Neutrophil (primary cell): ENCODE measurements around the gene TRIM72.
"Not testable (repeated sequence)": the region's sequence is repeated elsewhere in the genome, so short reads cannot be mapped to it uniquely, and the experiment has no call there.

Experiments
- H3K27ac ChIP-seq: fragments of 200-600 bp; sonication (generic); 2 replicates; pipeline ENCODE4 v1.5.1; 2016; ENCODE audit warnings: mild to moderate bottlenecking, moderate library complexity
- H3K27me3 ChIP-seq: fragments of 200-600 bp; sonication (generic); 2 replicates; pipeline ENCODE4 v1.6.0; 2016; ENCODE audit warnings: mild to moderate bottlenecking
- H3K36me3 ChIP-seq: fragments of 200-600 bp; sonication (generic); 2 replicates; pipeline ENCODE4 v1.5.1; 2017
- H3K4me1 ChIP-seq, 2 experiments: fragments of 200-600 bp in 1 of 2; sonication (generic) in 1 of 2; 1 replicate in 1 of 2; 2 replicates in 1 of 2; pipeline versions ENCODE4 v1.5.1 to v1.6.1; 2013 to 2016; ENCODE audit warnings: low read depth in 1 of 2, low read length in 1 of 2, mild to moderate bottlenecking in 1 of 2, moderate library complexity in 1 of 2; ENCODE audit not compliant: control insufficient read depth in 1 of 2, insufficient read depth in 1 of 2
- H3K4me3 ChIP-seq, 2 experiments: fragments of 200-600 bp in 1 of 2; sonication (generic) in 1 of 2; 1 replicate in 1 of 2; 2 replicates in 1 of 2; pipeline ENCODE4 v1.5.1; 2013 to 2016; ENCODE audit warnings: low read depth in 1 of 2, low read length in 1 of 2, mild to moderate bottlenecking in 1 of 2, moderate library complexity in 1 of 2
- H3K9me3 ChIP-seq: fragments of 200-600 bp; sonication (generic); 2 replicates; pipeline ENCODE4 v1.5.1; 2016
- CTCF ChIP-seq: fragments of 200-600 bp; sonication (generic); IDR thresholded peaks from 2 replicates; pipeline ENCODE4 v1.5.1; 2016; ENCODE audit warnings: antibody characterized with exemption

Gene TRIM72

GRCh38 chr16:31269541-31269940 is 55.6 kb downstream of the TRIM72 start:
- Histone ChIP-seq H3K27ac (peak overlapping the region; percentile 57), H3K36me3 (peaks cover 96% of the 10 kb centered on the region), H3K4me3 (no peak overlapping the region), H3K27me3 (no peaks in the 10 kb centered on the region), H3K4me1 (peaks cover 15 to 18% of the 10 kb centered on the region in 2 experiments), H3K9me3 (no peaks in the 10 kb centered on the region)
- no peak for TF ChIP-seq CTCF

- not testable (repeated sequence) for H3K4me3 ChIP-seq, H3K27me3 ChIP-seq, H3K9me3 ChIP-seq
- Histone ChIP-seq H3K27ac (peak overlapping the region; percentile 57), H3K36me3 (peaks cover 96% of the 10 kb centered on the region), H3K4me1 (peaks cover 11 to 14% of the 10 kb centered on the region in 2 experiments)
Measured at GRCh38 chr16:31269973-31270372, 56.1 kb downstream of the TRIM72 start.

GRCh38 chr16:31270795-31271194 is 56.9 kb downstream of the TRIM72 start:
- no peak overlapping the region for H3K27ac ChIP-seq
- no peak overlapping the region for H3K4me3 ChIP-seq
- H3K27me3 ChIP-seq = no peaks in the 10 kb centered on the region
- no peak for TF ChIP-seq CTCF
- H3K36me3 ChIP-seq = peaks cover 96% of the 10 kb centered on the region
- peaks cover 2 to 5% of the 10 kb centered on the region in 2 experiments for H3K4me1 ChIP-seq
- peaks cover 7% of the 10 kb centered on the region for H3K9me3 ChIP-seq

- no peak for TF ChIP-seq CTCF
- Histone ChIP-seq H3K9me3 (peaks cover 7% of the 10 kb centered on the region), H3K36me3 (peaks cover 97% of the 10 kb centered on the region), H3K4me3 (no peak overlapping the region), H3K4me1 (no peaks in the 10 kb centered on the region), H3K27me3 (no peaks in the 10 kb centered on the region), H3K27ac (peak overlapping the region; percentile 12)
Measured at GRCh38 chr16:31271621-31272190, 57.8 kb downstream of the TRIM72 start.

GRCh38 chr16:31273187-31273586 is 59.3 kb downstream of the TRIM72 start:
- Histone ChIP-seq H3K36me3 (peaks cover 97% of the 10 kb centered on the region), H3K4me1 (no peaks in the 10 kb centered on the region), H3K27ac (no peak overlapping the region), H3K27me3 (no peaks in the 10 kb centered on the region), H3K9me3 (peaks cover 7% of the 10 kb centered on the region), H3K4me3 (no peak overlapping the region)
- TF ChIP-seq CTCF = no peak

- Histone ChIP-seq H3K36me3 (peaks cover 97% of the 10 kb centered on the region), H3K9me3 (peaks cover 7% of the 10 kb centered on the region), H3K27ac (no peak overlapping the region)
Measured at GRCh38 chr16:31273676-31274075, 59.8 kb downstream of the TRIM72 start.

More at GRCh38 chr16:31273676-31274075, 59.8 kb downstream of the TRIM72 start:
- no peaks in the 10 kb centered on the region for H3K4me1 ChIP-seq
- no peaks in the 10 kb centered on the region for H3K27me3 ChIP-seq
- no peak overlapping the region for H3K4me3 ChIP-seq
- no peak for TF ChIP-seq CTCF
